ENCODE data around the gene ALKBH5.

DNA sequence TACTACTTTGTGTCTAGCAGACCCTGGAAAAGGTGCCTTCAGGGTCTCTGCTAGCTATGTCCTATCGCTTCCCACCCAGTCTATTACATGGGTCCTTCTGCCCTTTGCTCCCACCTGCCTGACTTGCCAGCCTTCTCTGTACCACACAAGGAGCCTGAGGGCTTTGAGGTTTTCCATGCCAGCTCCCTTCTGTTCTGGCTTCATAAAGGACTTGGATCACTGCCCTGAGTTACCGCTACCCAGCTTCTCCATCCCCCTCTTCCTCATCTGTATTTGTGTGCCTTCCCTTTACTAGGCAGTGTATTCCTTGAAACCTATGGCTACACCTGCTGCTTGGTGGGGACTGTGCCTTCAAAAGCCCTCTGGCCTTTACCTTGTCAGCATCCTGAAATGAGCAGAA is 22.2 kb downstream of the ALKBH5 start:
- TF ChIP-seq EZH2phosphoT487 (IDR thresholded peaks at IDR 0.05; ENCODE audit: borderline replicate concordance, low read depth, low read length) (no peak), CTCF (conservative IDR thresholded peaks at IDR 0.05; ENCODE audit: low read length) (no peak)

All from OCI-LY7 (cell line).